ENCODE results near the gene FOXL3.

GRCh38 chr7:311131-311680 is 21.2 kb downstream of the FOXL3 start:
- TF ChIP-seq, protein P1, sequence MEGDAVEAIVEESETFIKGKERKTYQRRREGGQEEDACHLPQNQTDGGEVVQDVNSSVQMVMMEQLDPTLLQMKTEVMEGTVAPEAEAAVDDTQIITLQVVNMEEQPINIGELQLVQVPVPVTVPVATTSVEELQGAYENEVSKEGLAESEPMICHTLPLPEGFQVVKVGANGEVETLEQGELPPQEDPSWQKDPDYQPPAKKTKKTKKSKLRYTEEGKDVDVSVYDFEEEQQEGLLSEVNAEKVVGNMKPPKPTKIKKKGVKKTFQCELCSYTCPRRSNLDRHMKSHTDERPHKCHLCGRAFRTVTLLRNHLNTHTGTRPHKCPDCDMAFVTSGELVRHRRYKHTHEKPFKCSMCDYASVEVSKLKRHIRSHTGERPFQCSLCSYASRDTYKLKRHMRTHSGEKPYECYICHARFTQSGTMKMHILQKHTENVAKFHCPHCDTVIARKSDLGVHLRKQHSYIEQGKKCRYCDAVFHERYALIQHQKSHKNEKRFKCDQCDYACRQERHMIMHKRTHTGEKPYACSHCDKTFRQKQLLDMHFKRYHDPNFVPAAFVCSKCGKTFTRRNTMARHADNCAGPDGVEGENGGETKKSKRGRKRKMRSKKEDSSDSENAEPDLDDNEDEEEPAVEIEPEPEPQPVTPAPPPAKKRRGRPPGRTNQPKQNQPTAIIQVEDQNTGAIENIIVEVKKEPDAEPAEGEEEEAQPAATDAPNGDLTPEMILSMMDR (IDR thresholded peaks at IDR 0.05): no peak
- no peak for TF ChIP-seq POLR2A (IDR thresholded peaks at IDR 0.05)
- TF ChIP-seq EP300 (IDR thresholded peaks at IDR 0.05): no peak
- TF ChIP-seq POLR2AphosphoS5 (IDR thresholded peaks at IDR 0.05): no peak
